OCI-LY7 (cell line): ENCODE results near the gene PYGL. TPM values are rescaled to one million over a fixed set of nuclear protein-coding genes. Genes with fewer than 3 reads are reported as not detected.

ENCODE experiments used
- total RNA-seq, 2 experiments: library from RNA; depleted of rRNA in 1 of 2; stranded (reverse); fragments of >200 nt in 1 of 2; shearing (Covaris generic) in 1 of 2; gene quantifications; 2 replicates each; pipeline ENCODE4 v1.2.3, GENCODE V29; 2014 to 2022

PYGL gene
- total RNA-seq, 2 experiments from 2014 or later: 2.8 to 3.3 TPM

Other genes starting within 250 kb of the PYGL start
- 79.5 and 95.3 TPM in 2 replicates for gene NIN, start 113.3 kb downstream of the PYGL start, total RNA-seq (2014; rRNA removed; shearing (Covaris generic))
- 157 and 189 TPM in 2 replicates for gene NIN, start 113.3 kb downstream of the PYGL start, total RNA-seq (2022)
- 9.0 and 10.7 TPM in 2 replicates for gene ABHD12B, start 72.4 kb downstream of the PYGL start, total RNA-seq (2014; rRNA removed; shearing (Covaris generic))
- 6.8 and 13.1 TPM in 2 replicates for gene ABHD12B, start 72.4 kb downstream of the PYGL start, total RNA-seq (2022)
- 0.39 and 1.4 TPM in 2 replicates for gene TRIM9, start 150.6 kb upstream of the PYGL start, total RNA-seq (2014; rRNA removed; shearing (Covaris generic))
- 4.7 and 7.9 TPM in 2 replicates for gene TRIM9, start 150.6 kb upstream of the PYGL start, total RNA-seq (2022)